GM18909 (cell line): ENCODE results near the gene TCF12.

Experiments
- ATAC-seq: cut with Tn5 transposase; IDR thresholded peaks from one replicate; pipeline ENCODE4 v1.9.1; 2021; ENCODE audit warnings: mild to moderate bottlenecking; ENCODE audit not compliant: unreplicated experiment, poor library complexity

The TCF12 gene

GRCh38 chr15:57195326-57195725, 276.9 kb downstream of the TCF12 start:
- no peak for ATAC-seq

DNA sequence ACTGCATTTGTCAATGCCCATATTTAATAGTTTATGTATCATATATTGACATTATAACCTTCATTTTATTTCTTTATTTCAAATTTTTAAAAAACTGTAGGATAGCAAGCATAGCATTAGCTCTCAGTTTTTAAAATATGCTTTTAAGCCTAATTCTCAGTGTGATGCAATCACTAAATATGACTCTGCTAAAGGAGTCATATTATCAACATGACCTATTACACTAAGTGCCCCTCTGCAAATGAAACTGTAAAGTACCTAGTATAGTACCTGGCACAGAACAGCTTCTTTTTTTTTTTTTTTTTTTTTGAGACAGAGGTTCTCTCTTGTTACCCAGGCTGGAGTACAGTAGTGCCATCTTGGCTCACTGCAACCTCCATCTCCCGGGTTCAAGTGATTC, 278.4 kb downstream of the TCF12 start:
- no peak for ATAC-seq

DNA sequence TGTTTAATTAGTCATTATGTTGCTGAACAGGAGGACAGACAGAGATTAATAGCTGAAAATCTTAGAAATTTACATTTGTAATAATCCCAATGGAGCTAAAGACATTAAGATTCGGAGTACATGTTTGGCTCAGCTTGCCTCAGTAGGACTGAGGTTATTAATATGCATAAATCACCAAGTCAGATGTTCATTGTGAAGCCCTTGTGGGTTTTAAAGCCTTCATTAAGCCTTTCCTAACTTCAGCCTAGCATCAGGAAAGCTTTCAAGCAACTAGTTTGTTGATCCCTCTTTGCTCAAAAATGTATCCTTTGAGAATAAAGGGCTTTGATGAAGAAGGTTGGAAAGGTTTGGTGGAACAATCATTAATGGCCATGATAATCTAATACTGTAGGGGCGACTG, 279.7 kb downstream of the TCF12 start:
- ATAC-seq = no peak

DNA sequence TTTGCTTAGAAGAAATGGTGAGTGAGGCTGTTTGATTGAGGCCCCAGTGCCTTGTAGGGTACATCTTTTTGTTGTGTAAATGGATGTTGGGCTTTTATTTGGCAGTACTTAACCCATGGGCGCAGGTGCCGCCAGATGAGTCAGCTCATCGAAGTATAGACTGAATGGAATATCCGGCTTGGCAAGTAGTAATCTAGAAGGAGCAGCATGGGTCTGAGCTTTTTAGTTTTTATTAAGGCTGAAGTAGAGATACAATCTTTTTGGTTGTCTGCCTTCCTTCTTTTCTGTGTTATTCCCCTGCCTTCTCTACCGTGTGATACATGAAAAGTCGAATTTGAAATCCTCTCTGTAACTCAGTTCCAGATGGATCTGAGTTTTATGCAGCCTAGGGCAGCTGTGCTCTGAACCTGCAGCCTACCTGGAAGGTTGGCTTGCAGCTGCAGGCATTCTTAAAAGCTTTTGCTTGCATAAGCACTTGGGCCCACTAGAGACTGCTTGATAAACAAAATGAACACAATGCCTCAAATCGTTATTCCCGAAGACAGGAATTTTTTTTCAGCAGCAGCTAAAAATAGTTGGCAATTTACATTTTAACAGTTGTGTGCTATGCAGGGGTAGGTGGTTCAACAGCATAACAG, 280.3 kb downstream of the TCF12 start:
- ATAC-seq = no peak

DNA sequence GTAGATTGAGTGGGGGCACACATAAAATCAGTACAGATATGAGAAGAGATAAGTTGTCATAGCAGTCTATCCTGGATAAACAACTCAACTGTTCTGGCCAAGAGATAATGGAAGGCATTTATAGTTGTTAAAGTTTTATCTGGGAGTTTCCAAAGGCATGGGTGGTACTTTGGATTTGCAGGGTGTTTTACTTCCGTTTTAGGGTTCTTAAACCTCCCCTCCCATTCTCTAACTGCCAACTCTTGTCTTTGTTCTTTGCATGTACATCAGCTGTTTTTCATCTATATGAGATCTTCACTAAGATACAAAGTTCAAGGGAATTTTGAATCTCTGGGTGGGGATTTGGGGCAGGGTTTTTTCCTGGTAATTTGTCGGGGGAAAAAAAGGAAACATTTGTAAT, 283.1 kb downstream of the TCF12 start:
- no peak for ATAC-seq

GRCh38 chr15:57203906-57204305, 285.5 kb downstream of the TCF12 start:
- ATAC-seq = no peak

GRCh38 chr15:57205027-57205855, 286.8 kb downstream of the TCF12 start:
- ATAC-seq = no peak

DNA sequence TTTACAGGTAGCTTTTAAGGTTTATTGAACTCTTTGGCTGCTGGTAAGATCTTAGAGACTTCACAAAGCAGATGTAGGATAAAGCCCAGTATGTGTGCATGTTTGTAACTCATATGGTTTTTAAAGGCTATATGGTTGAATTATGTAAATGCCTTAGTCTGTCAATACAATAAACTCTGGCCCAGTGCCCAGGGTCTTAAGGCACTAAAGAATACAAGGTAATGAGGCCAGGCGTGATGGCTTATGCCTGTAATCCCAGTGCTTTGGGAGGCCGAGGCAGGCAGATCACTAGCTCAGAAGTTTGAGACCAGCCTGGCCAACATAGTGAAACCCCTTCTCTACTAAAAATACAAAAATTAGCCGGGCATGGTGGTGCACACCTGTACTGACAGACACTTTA, 287.6 kb downstream of the TCF12 start:
- no peak for ATAC-seq

DNA sequence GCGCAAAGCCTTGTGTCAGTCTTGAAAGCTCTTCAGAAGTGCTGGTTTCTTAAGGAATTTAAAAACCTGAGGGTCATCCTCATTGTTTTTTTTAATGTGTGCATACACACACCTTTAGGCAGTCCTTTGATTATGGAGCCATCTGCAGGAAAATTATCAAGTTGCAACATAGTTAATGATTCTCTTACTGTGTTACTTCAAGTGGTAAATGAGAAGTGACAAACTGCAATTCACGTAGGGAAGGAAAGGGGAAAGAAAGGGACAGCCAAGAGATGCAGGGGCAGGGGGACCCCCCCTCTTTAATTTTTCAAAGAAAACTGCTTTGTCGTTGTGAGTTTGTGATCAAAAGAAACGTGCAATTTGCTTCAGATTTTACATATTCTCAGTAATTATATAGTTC, 295.4 kb downstream of the TCF12 start:
- peak; percentile 65 for ATAC-seq

DNA sequence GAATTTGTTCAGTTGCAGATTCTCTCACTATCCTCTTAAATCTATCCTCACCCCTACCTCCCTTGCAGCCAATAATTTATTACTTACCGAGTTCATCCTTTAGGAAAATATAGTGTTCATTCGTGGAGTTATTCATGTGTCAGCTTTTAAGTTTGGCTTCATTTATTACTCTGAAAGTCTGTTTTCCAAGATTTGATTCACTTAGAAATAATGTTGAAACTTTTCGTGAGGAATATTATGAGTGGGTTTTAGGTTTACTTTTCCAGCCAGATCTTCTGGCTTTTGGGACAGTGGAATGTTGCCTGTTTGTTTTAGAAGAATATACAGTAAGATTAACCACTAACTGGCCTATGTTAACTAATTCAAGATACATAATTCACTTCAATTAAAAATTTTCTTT, 296.9 kb downstream of the TCF12 start:
- no peak for ATAC-seq

DNA sequence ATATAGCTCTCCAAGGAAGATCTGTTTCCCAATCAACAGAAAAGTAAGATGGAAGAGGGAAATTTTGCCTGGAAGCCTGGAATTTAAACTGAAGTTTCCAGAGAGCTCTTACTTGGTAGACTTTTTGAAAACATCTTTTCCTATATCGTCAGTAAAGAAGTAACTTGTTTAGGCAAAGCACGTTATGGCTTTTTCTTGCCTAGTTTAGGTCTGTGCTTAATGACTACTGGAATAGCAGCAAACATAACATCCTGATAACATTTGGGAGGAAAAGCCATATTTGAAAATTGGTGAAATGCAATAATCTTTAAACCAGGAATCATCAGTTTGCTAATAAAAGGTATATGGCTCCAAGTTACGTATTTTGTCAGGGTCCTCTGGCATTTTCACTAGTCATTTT, 297.4 kb downstream of the TCF12 start:
- no peak for ATAC-seq

GRCh38 chr15:57216288-57216687, 297.8 kb downstream of the TCF12 start:
- ATAC-seq = no peak

DNA sequence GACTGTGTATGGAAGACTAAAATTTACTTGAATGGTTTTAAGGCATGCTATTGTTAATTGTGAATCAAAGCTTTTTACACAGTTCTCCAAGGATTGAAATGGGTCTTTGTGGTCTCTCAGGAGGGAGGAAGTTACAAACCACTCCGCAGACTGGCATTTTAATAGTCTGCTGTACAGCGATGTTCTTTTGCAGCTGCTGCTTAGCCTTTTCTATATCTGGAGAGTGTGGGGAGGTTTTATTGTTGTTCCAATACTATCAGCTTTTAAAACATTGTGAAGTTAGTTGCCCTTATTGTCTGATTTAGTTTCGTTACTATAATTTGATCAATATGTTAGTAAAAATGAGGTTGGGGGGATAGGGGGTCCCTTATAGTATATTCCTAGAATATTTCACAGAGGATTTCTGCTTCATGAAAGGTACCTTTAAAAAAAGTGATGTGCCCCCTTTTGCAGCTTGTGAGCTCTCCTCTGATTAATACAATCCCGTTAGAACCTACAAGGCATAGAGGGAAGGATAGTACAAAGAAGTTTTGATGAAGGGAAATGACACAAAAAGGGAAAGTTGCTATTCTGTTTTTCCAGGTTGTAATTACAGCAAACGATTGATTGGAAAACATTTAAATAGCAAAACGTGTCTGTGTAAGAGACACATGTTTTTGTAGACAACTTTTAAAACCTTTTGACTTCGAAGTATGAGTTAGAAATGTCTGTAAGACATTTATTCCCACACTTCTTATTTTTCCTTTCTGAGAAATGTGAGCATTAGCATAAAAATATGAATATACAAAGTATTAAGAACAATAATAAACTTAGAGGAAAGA, 299.5 kb downstream of the TCF12 start:
- no peak for ATAC-seq

DNA sequence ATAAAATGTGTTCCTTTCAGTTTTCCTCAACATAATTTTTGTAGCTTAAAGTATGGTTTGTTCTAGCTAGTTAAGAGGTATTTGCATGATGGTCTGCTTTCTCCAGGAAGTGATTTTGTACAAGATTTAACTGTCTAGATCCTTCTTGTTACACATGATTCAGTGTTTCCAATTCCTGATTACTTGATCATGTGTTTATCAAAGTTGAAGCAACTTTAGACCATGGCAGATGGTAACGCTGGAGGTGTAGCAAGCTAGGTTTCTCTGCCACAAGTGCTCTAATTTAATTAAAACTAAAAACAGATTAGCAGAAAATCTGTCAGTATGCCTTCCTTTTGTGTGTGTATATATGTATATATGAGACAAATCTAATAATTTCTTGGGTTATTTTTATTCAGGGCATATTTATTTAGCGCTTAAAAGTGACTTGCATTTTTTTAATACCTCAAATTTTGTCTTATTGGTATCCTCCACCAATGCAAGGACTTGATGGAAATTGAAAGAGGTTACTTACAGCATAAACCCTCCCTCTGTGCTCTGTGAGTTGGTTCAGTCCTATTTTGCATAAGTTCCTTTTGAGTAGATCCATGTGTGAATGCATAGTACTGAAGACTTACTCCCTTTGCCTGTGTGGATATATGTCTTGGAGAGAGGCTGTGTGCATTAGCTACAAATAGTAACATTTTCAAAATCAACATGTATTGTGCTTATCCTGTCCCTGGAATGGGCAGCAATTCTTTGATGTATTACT, 300.6 kb downstream of the TCF12 start:
- no peak for ATAC-seq

DNA sequence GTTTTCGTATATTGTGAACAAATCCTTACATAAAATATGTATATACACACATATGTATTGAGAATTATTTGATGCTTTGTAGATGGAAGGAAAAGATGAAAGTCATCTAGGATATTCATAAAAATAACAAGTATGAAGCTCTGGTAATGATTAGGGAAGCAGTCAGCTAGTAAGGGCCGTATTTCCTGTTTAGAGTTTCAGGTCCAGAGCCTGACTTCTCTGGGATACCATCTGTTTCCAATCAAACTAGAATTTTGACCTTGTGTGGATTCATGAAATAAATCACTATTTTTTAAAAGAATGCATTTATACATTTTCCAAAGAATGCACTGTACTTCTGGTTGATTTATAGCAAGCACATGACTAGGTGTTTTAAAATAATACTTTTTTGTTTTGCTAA, 301.8 kb downstream of the TCF12 start:
- no peak for ATAC-seq

DNA sequence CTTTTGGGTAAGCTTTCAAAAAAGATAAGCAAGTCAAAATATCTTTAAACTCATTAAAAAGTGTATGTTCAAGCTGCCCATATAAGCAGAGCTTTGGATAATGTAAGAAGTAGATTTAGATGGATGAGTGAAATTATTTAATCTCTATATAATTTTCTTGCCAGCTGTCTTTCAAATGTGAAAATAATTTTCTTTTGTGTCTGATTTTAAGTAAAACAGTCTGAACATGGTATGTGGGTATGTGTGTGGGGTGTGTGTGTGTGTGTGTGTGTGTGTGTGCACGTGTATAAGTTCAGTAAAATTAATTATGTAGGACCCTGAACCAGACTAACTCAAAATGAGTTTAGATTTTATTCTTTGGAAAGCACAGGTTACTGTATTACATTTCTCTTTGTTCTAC, 302.7 kb downstream of the TCF12 start:
- no peak for ATAC-seq

DNA sequence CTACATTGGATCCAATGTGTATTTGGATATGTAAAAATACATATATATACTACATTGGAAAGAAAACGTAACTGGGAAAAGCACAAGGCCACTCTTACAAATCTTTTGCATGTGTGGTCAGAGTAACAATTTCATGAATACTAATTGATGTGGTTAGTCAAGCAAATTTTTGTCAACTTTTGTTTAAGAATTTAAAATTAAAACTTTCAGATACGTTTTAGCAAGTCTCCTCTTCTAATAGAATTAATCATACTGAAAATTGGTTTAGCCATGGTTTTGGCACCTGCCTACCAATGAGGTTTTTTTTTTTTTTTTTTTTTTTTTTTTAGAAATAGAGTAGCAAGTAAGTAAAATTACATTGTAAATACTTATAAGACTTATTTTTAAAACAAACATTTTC, 304.9 kb downstream of the TCF12 start:
- no peak for ATAC-seq

GRCh38 chr15:57223887-57224286, 305.4 kb downstream of the TCF12 start:
- ATAC-seq = no peak

DNA sequence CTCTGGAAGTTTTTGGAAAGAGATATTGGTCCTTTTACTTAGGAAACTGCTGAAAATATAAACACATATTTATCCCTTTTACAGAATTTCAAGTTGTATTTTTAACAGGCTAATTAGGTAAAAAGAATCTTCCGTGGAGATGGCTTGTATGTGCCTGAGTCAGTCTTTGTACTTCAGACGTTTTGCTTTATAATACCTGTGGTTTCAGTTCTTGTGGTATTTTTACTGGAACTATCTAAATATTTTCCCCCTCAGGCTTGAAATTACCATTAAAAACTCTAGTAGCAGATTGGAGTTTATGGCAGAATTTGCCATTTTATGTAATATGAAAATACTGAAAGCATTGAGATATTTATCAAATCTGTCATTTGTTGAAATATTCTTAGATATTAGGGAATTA, 306.2 kb downstream of the TCF12 start:
- ATAC-seq = no peak

DNA sequence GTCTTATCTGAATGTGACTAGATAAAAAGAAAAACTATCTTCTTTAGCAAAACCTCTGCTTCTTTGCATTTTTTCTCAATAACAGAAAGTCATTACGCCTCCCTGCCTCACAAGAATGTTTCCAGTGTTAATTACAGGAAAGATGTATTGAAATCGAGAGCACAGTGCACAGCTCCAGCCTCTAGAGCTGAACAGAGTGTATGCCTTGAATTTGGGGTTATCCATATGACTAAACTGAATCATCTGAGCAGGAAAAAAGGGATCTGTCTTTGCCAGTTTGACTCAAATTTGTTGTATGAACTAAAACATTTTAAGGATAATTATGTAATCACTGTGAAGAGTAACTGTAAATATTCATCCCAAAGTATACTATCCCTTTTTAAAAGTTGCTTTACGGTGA, 308.7 kb downstream of the TCF12 start:
- no peak for ATAC-seq

GRCh38 chr15:57227899-57228298, 309.5 kb downstream of the TCF12 start:
- ATAC-seq = no peak
